ENCODE results near the gene E2F1.

GRCh38 chr20:33733654-33734576, 47.7 kb upstream of the E2F1 start:
- TF ChIP-seq ZNF121 (CRISPR knock-in tag; IDR thresholded peaks at IDR 0.05) (no peak), HMGXB4 (CRISPR knock-in tag; IDR thresholded peaks at IDR 0.05) (no peak), CTCF (IDR thresholded peaks at IDR 0.05) (no peak), SMAD3 (CRISPR knock-in tag; IDR thresholded peaks at IDR 0.05; ENCODE audit: borderline replicate concordance) (no peak), CBFB (CRISPR knock-in tag; IDR thresholded peaks at IDR 0.05; ENCODE audit: low read depth) (no peak), MLX (CRISPR knock-in tag; IDR thresholded peaks at IDR 0.05) (no peak), TEAD1 (CRISPR knock-in tag; IDR thresholded peaks at IDR 0.05) (no peak)

Data from WTC11 (cell line).